GM23248 (cell line): ENCODE measurements around the gene GOLGA3. TPM values are rescaled to one million over a fixed set of nuclear protein-coding genes. Genes with fewer than 3 reads are reported as not detected.
"Not testable (repeated sequence)": the region's sequence is repeated elsewhere in the genome, so short reads cannot be mapped to it uniquely, and the experiment has no call there.

Experiments used
- DNase-seq: peaks from one replicate; pipeline ENCODE4 v3.0.0-alpha.2; 2015
- H2AFZ ChIP-seq: fragments of 200-600 bp; sonication (generic); 2 replicates; pipeline ENCODE4 v1.6.1; 2016; ENCODE audit warnings: antibody characterized with exemption
- H3F3A ChIP-seq: fragments of 200-600 bp; sonication (generic); 2 replicates; pipeline ENCODE4 v1.6.1; 2016; ENCODE audit warnings: mild to moderate bottlenecking, antibody characterized with exemption, mixed run types; ENCODE audit not compliant: insufficient read depth
- H3K27ac ChIP-seq: fragments of 200-600 bp; sonication (generic); 2 replicates; pipeline ENCODE4 v1.5.1; 2016; ENCODE audit warnings: mild to moderate bottlenecking
- H3K27me3 ChIP-seq: fragments of 200-600 bp; sonication (generic); replicated peaks from 2 replicates; pipeline ENCODE4 v1.6.1; 2016; ENCODE audit warnings: mild to moderate bottlenecking; ENCODE audit not compliant: insufficient read depth
- H3K36me3 ChIP-seq: fragments of 200-600 bp; sonication (generic); 2 replicates; pipeline ENCODE4 v1.6.1; 2016; ENCODE audit warnings: low read depth, mild to moderate bottlenecking
- H3K4me1 ChIP-seq: fragments of 200-600 bp; sonication (generic); 2 replicates; pipeline ENCODE4 v1.6.1; 2016; ENCODE audit warnings: mild to moderate bottlenecking; ENCODE audit not compliant: insufficient read depth
- H3K4me2 ChIP-seq: fragments of 200-600 bp; sonication (generic); one replicate; pipeline ENCODE4 v1.6.1; 2016; ENCODE audit warnings: mild to moderate bottlenecking; ENCODE audit not compliant: unreplicated experiment
- H3K4me3 ChIP-seq: fragments of 200-600 bp; sonication (generic); 2 replicates; pipeline ENCODE4 v1.5.1; 2016; ENCODE audit warnings: mild to moderate bottlenecking
- H3K79me2 ChIP-seq: fragments of 200-600 bp; sonication (generic); 2 replicates; pipeline ENCODE4 v1.6.1; 2016; ENCODE audit warnings: mild to moderate bottlenecking; ENCODE audit not compliant: insufficient read depth
- H3K9ac ChIP-seq: fragments of 200-600 bp; sonication (generic); 2 replicates; pipeline ENCODE4 v1.6.1; 2016; ENCODE audit warnings: mild to moderate bottlenecking
- H3K9me2 ChIP-seq: fragments of 200-600 bp; sonication (generic); 2 replicates; pipeline ENCODE4 v1.6.1; 2016; ENCODE audit warnings: mixed run types, mild to moderate bottlenecking, moderate library complexity; ENCODE audit not compliant: insufficient read depth
- H3K9me3 ChIP-seq: fragments of 200-600 bp; sonication (generic); one replicate; pipeline ENCODE4 v1.6.1; 2017; ENCODE audit warnings: low read depth
- H4K20me1 ChIP-seq: fragments of 200-600 bp; sonication (generic); 2 replicates; pipeline ENCODE4 v1.6.0; 2016; ENCODE audit not compliant: insufficient read depth
- EZH2 ChIP-seq: fragments of 200-600 bp; sonication (generic); IDR thresholded peaks from 2 replicates; pipeline ENCODE4 v1.6.1; 2018; ENCODE audit warnings: antibody characterized with exemption, mild to moderate bottlenecking; ENCODE audit not compliant: insufficient read depth, poor library complexity, severe bottlenecking
- EZH2phosphoT487 ChIP-seq: fragments of 200-600 bp; sonication (generic); IDR thresholded peaks from 2 replicates; pipeline ENCODE4 v1.6.1; 2018; ENCODE audit warnings: antibody characterized with exemption, moderate library complexity, mild to moderate bottlenecking, low read depth; ENCODE audit not compliant: insufficient read depth
- WGBS, 2 experiments: methylation state at CpG; one replicate each; pipeline ENCODE4 v1.1.6; 2015 to 2017; ENCODE audit warnings: low lambda C conversion rate in 2 of 2, low coverage in 1 of 2; ENCODE audit errors: missing lambda C conversion rate in 2 of 2; 5-methylcytosine and 5-hydroxymethylcytosine counted together
- in situ Hi-C: fragments of 300-500 bp; cut with MboI; formaldehyde crosslinking; loops from 2 replicates; pipeline ENCODE4 v1.15.0; 2020
- polyA plus RNA-seq: library from polyadenylated mRNA; unstranded; fragments of >200 nt; fragmentation: Nextera tagmentation; extraction: Ambion mirVana; gene quantifications from 2 replicates; pipeline ENCODE4 v1.2.1, GENCODE V29; 2016
- total RNA-seq: library from RNA; depleted of rRNA; stranded (reverse); fragments of >200 nt; shearing (Covaris generic); gene quantifications from 2 replicates; pipeline ENCODE4 v1.2.3, GENCODE V29; 2014

GOLGA3 gene
- total and polyA plus RNA-seq, 2 experiments from 2014 or later: 38.1 to 118 TPM

GRCh38 chr12:132848521-132848920 is 19.9 kb upstream of the GOLGA3 start:
- Histone ChIP-seq H3K4me1 (no peaks in the 10 kb centered on the region), H3K9me2 (no peaks in the 10 kb centered on the region), H4K20me1 (no peaks in the 10 kb centered on the region), H3K36me3 (peaks cover 32% of the 10 kb centered on the region; the same call in 1 of the 2 replicates), H3K27ac (no peak overlapping the region), H3K4me2 (no peak overlapping the region), H3K9ac (no peak overlapping the region), H2AFZ (no peak overlapping the region), H3K79me2 (no peaks in the 10 kb centered on the region), H3K4me3 (no peak overlapping the region), H3F3A (no peaks in the 10 kb centered on the region), H3K27me3 (no peaks in the 10 kb centered on the region), H3K9me3 (no peaks in the 10 kb centered on the region)
- TF ChIP-seq EZH2 (no peak), EZH2phosphoT487 (no peak)
- in situ Hi-C loops: no loop called here
- no peak for DNase-seq
- WGBS, 2 experiments: 93 to 94% methylated on average over 13 of the region's 13 CpGs

GRCh38 chr12:132847363-132848356 is 19.0 kb upstream of the GOLGA3 start:
- no peaks in the 10 kb centered on the region for H3K4me1 ChIP-seq
- no peak overlapping the region for H3K9ac ChIP-seq
- H3K9me3 ChIP-seq: no peaks in the 10 kb centered on the region
- no peaks in the 10 kb centered on the region for H3K9me2 ChIP-seq
- no peak overlapping the region for H2AFZ ChIP-seq
- H3F3A ChIP-seq: no peaks in the 10 kb centered on the region
- in situ Hi-C loops: no loop called here
- DNase-seq: no peak
- WGBS, 2 experiments: 89 to 91% methylated on average over 30 of the region's 30 CpGs
- no peak overlapping the region for H3K4me3 ChIP-seq
- no peak overlapping the region for H3K4me2 ChIP-seq
- no peak for TF ChIP-seq EZH2
- no peak for TF ChIP-seq EZH2phosphoT487
- no peaks in the 10 kb centered on the region for H3K27me3 ChIP-seq
- H3K79me2 ChIP-seq: no peaks in the 10 kb centered on the region
- no peak overlapping the region for H3K27ac ChIP-seq
- H4K20me1 ChIP-seq: no peaks in the 10 kb centered on the region
- peaks cover 37% of the 10 kb centered on the region for H3K36me3 ChIP-seq

- H2AFZ ChIP-seq, H3K4me3 ChIP-seq, H3K4me2 ChIP-seq, H3K9me3 ChIP-seq, H3K79me2 ChIP-seq, in situ Hi-C loops, H3K27me3 ChIP-seq, H3F3A ChIP-seq, H3K4me1 ChIP-seq, DNase-seq, H3K27ac ChIP-seq, H4K20me1 ChIP-seq, H3K9ac ChIP-seq, H3K9me2 ChIP-seq: not testable (repeated sequence)
- peaks cover 53% of the 10 kb centered on the region for H3K36me3 ChIP-seq
- WGBS, 2 experiments: 90% methylated on average over 11 of the region's 11 CpGs
Measured at GRCh38 chr12:132844681-132845080, 16.0 kb upstream of the GOLGA3 start.

- no peak for TF ChIP-seq EZH2phosphoT487
- TF ChIP-seq EZH2: no peak
- Histone ChIP-seq H3K4me3 (no peak overlapping the region), H3K9ac (no peak overlapping the region), H3K9me2 (no peaks in the 10 kb centered on the region), H3K36me3 (peaks cover 47% of the 10 kb centered on the region), H3K27me3 (no peaks in the 10 kb centered on the region), H3F3A (no peaks in the 10 kb centered on the region), H4K20me1 (no peaks in the 10 kb centered on the region), H3K27ac (no peak overlapping the region), H3K79me2 (no peaks in the 10 kb centered on the region; the same call in 1 of the 2 replicates), H2AFZ (no peak overlapping the region), H3K4me2 (no peak overlapping the region), H3K9me3 (no peaks in the 10 kb centered on the region), H3K4me1 (no peaks in the 10 kb centered on the region)
- in situ Hi-C loops: no loop called here
- WGBS, 2 experiments: 81 to 86% methylated on average over 21 of the region's 21 CpGs
- no peak for DNase-seq
Measured at GRCh38 chr12:132842449-132843045, 13.9 kb upstream of the GOLGA3 start.
